Omental fat pad (tissue), 4 donors: ENCODE data around the gene RAE1. TPM values are rescaled to one million over a fixed set of nuclear protein-coding genes. Genes with fewer than 3 reads are reported as not detected.
A peak's percentile ranks its signal among the peaks of the same experiment; 100 is the strongest.

ENCODE experiments used
- ATAC-seq: fragments of 150-250 bp; one replicate; pipeline ENCODE4 v1.9.1; 2016; ENCODE audit warnings: mild to moderate bottlenecking, moderate library complexity; ENCODE audit not compliant: low FRiP score
- DNase-seq: peaks from one replicate; pipeline ENCODE4 v3.0.0-alpha.2; 2019; ENCODE audit warnings: low spot score
- CTCF ChIP-seq, 3 donors: fragments of 450-650 bp; IDR thresholded peaks; one replicate each; pipeline ENCODE4 v1.5.1; 2016 to 2017; ENCODE audit warnings: antibody characterized with exemption in 3 of 3, mild to moderate bottlenecking in 3 of 3, moderate library complexity in 2 of 3
- total RNA-seq, 4 donors: library from RNA; depleted of rRNA; stranded (reverse); fragments of >200 nt; gene quantifications; one replicate each; pipeline ENCODE4 v1.1.0, GENCODE V29; 2016

Gene RAE1
- total RNA-seq: 10 to 100 TPM; 13.9 to 32.9 (median 17.2) TPM

- ATAC-seq (peak; percentile 70), DNase-seq (peak; percentile 75)
- TF ChIP-seq CTCF (IDR thresholded peaks at IDR 0.05): no peak
Observed at GRCh38 chr20:57351042-57351783, at the start of gene RAE1. TSS of gene RAE1 (plus strand) at chr20:57351255. CDS start at chr20:57354039, 2,784 bp downstream.

GRCh38 chr20:57306747-57307146, 44.3 kb upstream of the RAE1 start:
- TF ChIP-seq CTCF (IDR thresholded peaks at IDR 0.05): no peak
- no peak for ATAC-seq
- no peak for DNase-seq

- no peak for TF ChIP-seq CTCF (IDR thresholded peaks at IDR 0.05)
- DNase-seq: no peak
- no peak for ATAC-seq
Observed at GRCh38 chr20:57308451-57309271, 42.4 kb upstream of the RAE1 start.

- TF ChIP-seq CTCF (IDR thresholded peaks at IDR 0.05): no peak
- DNase-seq (no peak), ATAC-seq (no peak)
Observed at GRCh38 chr20:57309544-57310115, 41.4 kb upstream of the RAE1 start.

- ATAC-seq (no peak), DNase-seq (no peak)
- TF ChIP-seq CTCF (IDR thresholded peaks at IDR 0.05): no peak
Observed at GRCh38 chr20:57310821-57311514, 40.1 kb upstream of the RAE1 start.

- DNase-seq (no peak), ATAC-seq (no peak)
- no peak for TF ChIP-seq CTCF (IDR thresholded peaks at IDR 0.05)
Observed at GRCh38 chr20:57312138-57312537, 38.9 kb upstream of the RAE1 start.
